Osteoblast (primary cell): ENCODE measurements around the gene TUBB2B. TPM values are rescaled to one million over a fixed set of nuclear protein-coding genes. Genes with fewer than 3 reads are reported as not detected.

Experiments used
- DNase-seq: peaks from one replicate; pipeline ENCODE4 v3.0.0; 2011; ENCODE audit warnings: low spot score, mixed read lengths; ENCODE audit not compliant: insufficient read length; ENCODE audit errors: missing footprints
- H2AFZ ChIP-seq: 2 replicates; pipeline ENCODE4 v1.6.0; 2011; ENCODE audit warnings: mild to moderate bottlenecking, low read length
- H3K27ac ChIP-seq: 2 replicates; pipeline ENCODE4 v1.5.1; 2011; ENCODE audit warnings: mild to moderate bottlenecking, low read depth, low read length, moderate library complexity
- H3K27me3 ChIP-seq: 2 replicates; pipeline ENCODE4 v1.6.0; 2012; ENCODE audit warnings: mild to moderate bottlenecking, control low read depth, inconsistent platforms, low read length, moderate library complexity; ENCODE audit not compliant: insufficient read depth
- H3K36me3 ChIP-seq: 2 replicates; pipeline ENCODE4 v1.5.1; 2011; ENCODE audit warnings: mild to moderate bottlenecking, low read length, control low read depth, moderate library complexity; ENCODE audit not compliant: insufficient read depth
- H3K4me1 ChIP-seq: 2 replicates; pipeline ENCODE4 v1.5.1; 2011; ENCODE audit warnings: mild to moderate bottlenecking, low read length, control low read depth, moderate library complexity; ENCODE audit not compliant: insufficient read depth
- H3K4me2 ChIP-seq: 2 replicates; pipeline ENCODE4 v1.6.0; 2011; ENCODE audit warnings: mild to moderate bottlenecking, low read length; ENCODE audit not compliant: insufficient read depth
- H3K4me3 ChIP-seq: fragments of 200-600 bp; sonication (generic); 3 replicates; pipeline ENCODE4 v1.5.1; 2012; ENCODE audit warnings: mild to moderate bottlenecking, low read length, inconsistent platforms; ENCODE audit not compliant: insufficient read depth
- H3K79me2 ChIP-seq: 2 replicates; pipeline ENCODE4 v1.6.0; 2012; ENCODE audit warnings: mild to moderate bottlenecking, low read length, control low read depth, inconsistent platforms; ENCODE audit not compliant: insufficient read depth
- H3K9me3 ChIP-seq: 2 replicates; pipeline ENCODE4 v1.5.1; 2011; ENCODE audit warnings: low read depth, low read length, control low read depth
- H4K20me1 ChIP-seq: 2 replicates; pipeline ENCODE4 v1.6.0; 2012; ENCODE audit warnings: mild to moderate bottlenecking, low read length, control low read depth; ENCODE audit not compliant: insufficient read depth
- total RNA-seq: library from RNA; depleted of rRNA; stranded (reverse); fragments of >200 nt; gene quantifications from 2 replicates; pipeline ENCODE4 v1.2.3, GENCODE V29; 2012
- TF ChIP-seq, protein P1 (sequence below): IDR thresholded peaks from 2 replicates; pipeline ENCODE4 v1.5.1; 2011; ENCODE audit warnings: mild to moderate bottlenecking, low read depth, low read length, moderate library complexity; ENCODE audit errors: extremely low read depth

The TUBB2B gene
- total RNA-seq = 5.6 and 9.0 TPM in 2 replicates

DNA sequence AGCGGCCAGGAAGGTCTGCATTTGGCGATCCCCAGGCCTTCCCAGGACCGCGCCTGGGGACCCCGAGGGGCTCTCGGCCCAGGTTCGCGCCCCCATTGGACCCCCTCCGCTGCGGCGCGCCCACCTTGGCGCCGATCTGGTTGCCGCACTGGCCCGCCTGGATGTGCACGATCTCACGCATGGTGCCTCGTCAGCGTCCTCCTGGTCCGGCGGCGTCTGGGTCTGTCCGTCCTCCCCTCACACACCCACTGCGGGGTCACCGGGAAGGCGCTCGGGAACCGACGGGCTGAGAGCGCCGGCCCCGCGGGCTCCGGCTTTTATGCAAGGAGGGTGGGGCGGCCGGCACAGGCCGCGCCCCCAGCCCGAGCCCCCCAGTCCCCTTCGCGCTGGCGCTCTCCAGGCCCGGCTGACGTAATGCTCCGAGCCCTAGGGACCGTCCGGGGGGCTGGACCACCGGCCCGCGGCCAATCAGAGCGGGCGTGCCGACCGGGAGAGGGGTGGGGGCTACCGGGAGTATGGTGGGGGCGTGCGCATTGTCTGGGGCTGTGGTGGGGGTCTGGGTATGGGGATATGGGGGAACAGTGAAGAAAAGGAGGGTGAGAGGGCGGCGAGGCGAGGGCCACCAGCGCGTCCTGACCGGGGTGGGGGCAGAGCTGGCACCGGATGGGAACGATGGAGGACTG, at the start of gene TUBB2B:
Gene TUBB2B (minus strand): TSS at position 291 of the 683 bp plus-strand sequence. CDS start 110 bp downstream, at position 181.
- peaks cover 18% of the 10 kb centered on the region for H3K4me1 ChIP-seq
- TF ChIP-seq, protein P1, sequence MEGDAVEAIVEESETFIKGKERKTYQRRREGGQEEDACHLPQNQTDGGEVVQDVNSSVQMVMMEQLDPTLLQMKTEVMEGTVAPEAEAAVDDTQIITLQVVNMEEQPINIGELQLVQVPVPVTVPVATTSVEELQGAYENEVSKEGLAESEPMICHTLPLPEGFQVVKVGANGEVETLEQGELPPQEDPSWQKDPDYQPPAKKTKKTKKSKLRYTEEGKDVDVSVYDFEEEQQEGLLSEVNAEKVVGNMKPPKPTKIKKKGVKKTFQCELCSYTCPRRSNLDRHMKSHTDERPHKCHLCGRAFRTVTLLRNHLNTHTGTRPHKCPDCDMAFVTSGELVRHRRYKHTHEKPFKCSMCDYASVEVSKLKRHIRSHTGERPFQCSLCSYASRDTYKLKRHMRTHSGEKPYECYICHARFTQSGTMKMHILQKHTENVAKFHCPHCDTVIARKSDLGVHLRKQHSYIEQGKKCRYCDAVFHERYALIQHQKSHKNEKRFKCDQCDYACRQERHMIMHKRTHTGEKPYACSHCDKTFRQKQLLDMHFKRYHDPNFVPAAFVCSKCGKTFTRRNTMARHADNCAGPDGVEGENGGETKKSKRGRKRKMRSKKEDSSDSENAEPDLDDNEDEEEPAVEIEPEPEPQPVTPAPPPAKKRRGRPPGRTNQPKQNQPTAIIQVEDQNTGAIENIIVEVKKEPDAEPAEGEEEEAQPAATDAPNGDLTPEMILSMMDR = no peak

DNA sequence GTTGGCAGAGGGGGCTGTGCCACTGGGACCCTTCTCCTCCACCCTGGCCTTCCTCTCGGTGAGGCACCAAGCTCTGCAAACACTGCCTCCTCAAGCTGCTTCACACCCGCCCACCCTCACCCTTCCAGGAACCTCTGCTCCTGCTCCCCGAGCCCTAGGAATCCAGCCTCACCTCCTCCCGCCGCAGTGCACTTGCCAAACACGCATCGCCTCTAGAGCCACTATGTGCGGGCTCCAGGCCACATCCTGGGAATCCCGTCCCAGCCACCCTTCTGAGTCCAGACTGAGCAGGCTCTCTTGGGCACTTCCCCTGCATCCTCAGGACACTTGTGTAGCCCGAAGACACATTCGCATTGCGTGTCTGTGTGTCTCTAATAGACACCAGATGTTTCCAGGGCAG, 49.8 kb upstream of the TUBB2B start:
- Histone ChIP-seq H4K20me1 (no peaks in the 10 kb centered on the region), H3K27me3 (no peaks in the 10 kb centered on the region), H3K9me3 (no peaks in the 10 kb centered on the region), H2AFZ (no peak overlapping the region), H3K79me2 (no peaks in the 10 kb centered on the region), H3K4me3 (no peak overlapping the region), H3K36me3 (peaks cover 4% of the 10 kb centered on the region), H3K4me1 (peaks cover 14% of the 10 kb centered on the region), H3K4me2 (no peak overlapping the region), H3K27ac (no peak overlapping the region)
- TF ChIP-seq, protein P1 = no peak
- DNase-seq = peak; percentile 26

More for the DNA sequence above, at the start of gene TUBB2B:
- peak; percentile 90 for DNase-seq
- peaks cover 2% of the 10 kb centered on the region for H4K20me1 ChIP-seq
- H3K79me2 ChIP-seq = no peaks in the 10 kb centered on the region
- no peaks in the 10 kb centered on the region for H3K9me3 ChIP-seq
- peak within 1 kb of the TSS; percentile 57 for H3K4me3 ChIP-seq
- peak within 1 kb of the TSS; percentile 72 for H3K4me2 ChIP-seq
- H3K27ac ChIP-seq = no peak within 1 kb of the TSS
- H2AFZ ChIP-seq = peak within 1 kb of the TSS; percentile 59
- H3K27me3 ChIP-seq = peaks cover 85% of the 10 kb centered on the region
- H3K36me3 ChIP-seq = no peaks in the 10 kb centered on the region

DNA sequence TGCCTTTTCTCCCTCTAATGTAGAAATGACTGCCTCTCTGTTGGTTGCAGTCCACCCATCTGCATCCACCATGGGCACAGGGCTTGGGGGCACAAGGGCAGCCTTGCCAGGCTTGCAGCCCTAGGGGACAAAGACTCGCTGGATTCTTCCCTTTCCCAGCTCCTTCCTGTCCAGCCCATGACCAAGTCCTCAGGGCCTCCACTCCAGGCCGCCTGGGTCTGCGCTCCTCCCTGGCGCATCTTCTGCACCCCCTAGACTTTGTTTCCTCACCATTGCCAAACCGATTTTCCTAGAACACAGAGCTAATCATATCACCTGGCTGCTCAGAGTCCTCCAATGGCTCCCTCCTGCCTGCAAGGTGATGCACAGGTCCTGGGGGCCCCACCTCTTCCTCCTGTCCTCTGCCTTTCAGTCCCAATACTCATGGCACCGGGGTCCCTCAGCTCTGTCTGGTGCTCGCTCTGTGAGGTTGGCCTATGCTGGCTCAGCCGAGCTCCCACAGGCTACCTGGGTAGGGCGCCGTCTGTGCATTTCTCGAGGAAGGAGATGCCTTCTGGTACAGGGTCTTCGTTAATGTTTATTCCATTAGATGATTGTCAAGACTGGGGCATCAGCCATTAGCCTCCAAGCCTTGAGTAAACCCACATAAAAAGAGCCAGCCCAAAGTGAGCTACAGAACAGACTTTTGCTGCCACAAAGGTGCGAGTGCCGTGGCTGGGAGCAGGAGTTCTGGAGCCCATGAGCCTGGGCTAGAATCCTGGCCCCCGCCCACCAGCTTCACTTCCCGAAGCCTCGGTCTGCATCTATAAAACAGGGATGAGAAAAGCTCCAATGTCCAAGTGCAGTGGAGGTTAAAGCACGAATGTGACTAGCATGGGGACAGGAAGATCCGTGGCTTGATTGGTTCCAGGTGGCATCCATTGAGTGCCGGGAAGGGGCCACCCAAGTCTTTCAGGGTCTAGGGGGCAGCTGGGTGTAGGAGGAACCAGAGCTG, 49.0 kb upstream of the TUBB2B start:
- Histone ChIP-seq H2AFZ (no peak overlapping the region), H3K36me3 (peaks cover 11% of the 10 kb centered on the region), H4K20me1 (no peaks in the 10 kb centered on the region), H3K9me3 (no peaks in the 10 kb centered on the region), H3K79me2 (no peaks in the 10 kb centered on the region), H3K4me1 (peaks cover 6% of the 10 kb centered on the region), H3K27ac (no peak overlapping the region), H3K4me2 (no peak overlapping the region), H3K4me3 (no peak overlapping the region), H3K27me3 (no peaks in the 10 kb centered on the region)
- TF ChIP-seq, protein P1 = no peak
- DNase-seq = peak; percentile 51
